ENCODE measurements around the gene IPO4. TPM values are rescaled to one million over a fixed set of nuclear protein-coding genes. Genes with fewer than 3 reads are reported as not detected.

IPO4 gene
- total and polyA plus RNA-seq, 2 of the 13 experiments (the other 11 are each of a cell fraction or from before 2014, with no cell fraction given): 39.0 to 179 TPM

DNA sequence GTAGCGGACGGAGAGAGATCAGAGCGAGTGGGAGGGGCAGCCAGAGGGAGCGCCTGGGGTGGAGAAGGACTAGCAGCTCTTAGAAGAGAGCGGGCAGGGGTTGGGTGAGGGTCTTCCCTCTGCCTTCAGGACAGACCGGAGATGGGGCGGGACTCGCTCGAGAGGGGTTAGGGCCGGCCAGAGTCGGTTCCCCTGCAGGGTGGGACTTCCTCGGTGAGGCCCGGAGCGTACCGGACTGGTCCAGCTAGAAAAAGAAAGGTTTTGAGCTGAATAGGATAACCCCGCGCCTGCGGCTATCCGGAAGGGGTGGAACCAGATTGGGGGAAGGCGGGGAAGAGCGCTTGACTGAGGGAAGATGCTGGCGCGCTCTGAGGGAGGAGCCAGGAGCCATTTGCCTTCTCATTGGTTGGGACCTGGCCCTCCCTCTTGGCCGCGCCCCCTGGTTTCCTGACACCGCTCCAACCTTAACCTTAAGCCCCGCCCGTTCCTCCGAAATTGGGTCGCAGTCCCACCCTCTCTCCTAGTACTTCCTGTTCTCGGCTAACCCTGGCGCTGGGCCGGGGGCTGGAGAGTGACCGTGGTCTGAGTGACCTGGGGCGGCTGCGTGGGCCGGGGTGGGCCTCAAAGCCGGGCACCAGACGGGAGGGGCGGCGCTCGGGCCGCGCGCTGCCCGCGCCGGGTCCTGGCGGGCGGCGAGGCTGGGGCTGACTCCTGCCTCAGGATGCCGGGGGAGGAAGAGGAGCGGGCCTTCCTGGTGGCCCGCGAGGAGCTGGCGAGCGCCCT is 41.4 kb downstream of the IPO4 start, which contains the start of gene RNF31 (continued):
- TF ChIP-seq, protein P1, sequence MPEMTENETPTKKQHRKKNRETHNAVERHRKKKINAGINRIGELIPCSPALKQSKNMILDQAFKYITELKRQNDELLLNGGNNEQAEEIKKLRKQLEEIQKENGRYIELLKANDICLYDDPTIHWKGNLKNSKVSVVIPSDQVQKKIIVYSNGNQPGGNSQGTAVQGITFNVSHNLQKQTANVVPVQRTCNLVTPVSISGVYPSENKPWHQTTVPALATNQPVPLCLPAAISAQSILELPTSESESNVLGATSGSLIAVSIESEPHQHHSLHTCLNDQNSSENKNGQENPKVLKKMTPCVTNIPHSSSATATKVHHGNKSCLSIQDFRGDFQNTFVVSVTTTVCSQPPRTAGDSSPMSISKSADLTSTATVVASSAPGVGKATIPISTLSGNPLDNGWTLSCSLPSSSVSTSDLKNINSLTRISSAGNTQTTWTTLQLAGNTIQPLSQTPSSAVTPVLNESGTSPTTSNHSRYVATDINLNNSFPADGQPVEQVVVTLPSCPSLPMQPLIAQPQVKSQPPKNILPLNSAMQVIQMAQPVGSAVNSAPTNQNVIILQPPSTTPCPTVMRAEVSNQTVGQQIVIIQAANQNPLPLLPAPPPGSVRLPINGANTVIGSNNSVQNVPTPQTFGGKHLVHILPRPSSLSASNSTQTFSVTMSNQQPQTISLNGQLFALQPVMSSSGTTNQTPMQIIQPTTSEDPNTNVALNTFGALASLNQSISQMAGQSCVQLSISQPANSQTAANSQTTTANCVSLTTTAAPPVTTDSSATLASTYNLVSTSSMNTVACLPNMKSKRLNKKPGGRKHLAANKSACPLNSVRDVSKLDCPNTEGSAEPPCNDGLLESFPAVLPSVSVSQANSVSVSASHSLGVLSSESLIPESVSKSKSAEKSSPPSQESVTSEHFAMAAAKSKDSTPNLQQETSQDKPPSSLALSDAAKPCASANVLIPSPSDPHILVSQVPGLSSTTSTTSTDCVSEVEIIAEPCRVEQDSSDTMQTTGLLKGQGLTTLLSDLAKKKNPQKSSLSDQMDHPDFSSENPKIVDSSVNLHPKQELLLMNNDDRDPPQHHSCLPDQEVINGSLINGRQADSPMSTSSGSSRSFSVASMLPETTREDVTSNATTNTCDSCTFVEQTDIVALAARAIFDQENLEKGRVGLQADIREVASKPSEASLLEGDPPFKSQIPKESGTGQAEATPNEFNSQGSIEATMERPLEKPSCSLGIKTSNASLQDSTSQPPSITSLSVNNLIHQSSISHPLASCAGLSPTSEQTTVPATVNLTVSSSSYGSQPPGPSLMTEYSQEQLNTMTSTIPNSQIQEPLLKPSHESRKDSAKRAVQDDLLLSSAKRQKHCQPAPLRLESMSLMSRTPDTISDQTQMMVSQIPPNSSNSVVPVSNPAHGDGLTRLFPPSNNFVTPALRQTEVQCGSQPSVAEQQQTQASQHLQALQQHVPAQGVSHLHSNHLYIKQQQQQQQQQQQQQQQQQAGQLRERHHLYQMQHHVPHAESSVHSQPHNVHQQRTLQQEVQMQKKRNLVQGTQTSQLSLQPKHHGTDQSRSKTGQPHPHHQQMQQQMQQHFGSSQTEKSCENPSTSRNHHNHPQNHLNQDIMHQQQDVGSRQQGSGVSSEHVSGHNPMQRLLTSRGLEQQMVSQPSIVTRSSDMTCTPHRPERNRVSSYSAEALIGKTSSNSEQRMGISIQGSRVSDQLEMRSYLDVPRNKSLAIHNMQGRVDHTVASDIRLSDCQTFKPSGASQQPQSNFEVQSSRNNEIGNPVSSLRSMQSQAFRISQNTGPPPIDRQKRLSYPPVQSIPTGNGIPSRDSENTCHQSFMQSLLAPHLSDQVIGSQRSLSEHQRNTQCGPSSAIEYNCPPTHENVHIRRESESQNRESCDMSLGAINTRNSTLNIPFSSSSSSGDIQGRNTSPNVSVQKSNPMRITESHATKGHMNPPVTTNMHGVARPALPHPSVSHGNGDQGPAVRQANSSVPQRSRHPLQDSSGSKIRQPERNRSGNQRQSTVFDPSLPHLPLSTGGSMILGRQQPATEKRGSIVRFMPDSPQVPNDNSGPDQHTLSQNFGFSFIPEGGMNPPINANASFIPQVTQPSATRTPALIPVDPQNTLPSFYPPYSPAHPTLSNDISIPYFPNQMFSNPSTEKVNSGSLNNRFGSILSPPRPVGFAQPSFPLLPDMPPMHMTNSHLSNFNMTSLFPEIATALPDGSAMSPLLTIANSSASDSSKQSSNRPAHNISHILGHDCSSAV (CRISPR knock-in tag; IDR thresholded peaks at IDR 0.05; ENCODE audit: borderline replicate concordance): no peak; the same call in 1 of the 2 replicates
- TF ChIP-seq ZNF264 (CRISPR knock-in tag; IDR thresholded peaks at IDR 0.05): no peak
- peak; percentile 98 for TF ChIP-seq ZFY (CRISPR knock-in tag; IDR thresholded peaks at IDR 0.05)
- peak; percentile 98 for TF ChIP-seq ZFX (CRISPR knock-in tag; IDR thresholded peaks at IDR 0.05; ENCODE audit: low read depth)
- TF ChIP-seq ZFP62 (CRISPR knock-in tag; IDR thresholded peaks at IDR 0.05): 0 out of 2 replicates have a peak, but pooled peaks have one; percentile 67
- TF ChIP-seq, protein P2, sequence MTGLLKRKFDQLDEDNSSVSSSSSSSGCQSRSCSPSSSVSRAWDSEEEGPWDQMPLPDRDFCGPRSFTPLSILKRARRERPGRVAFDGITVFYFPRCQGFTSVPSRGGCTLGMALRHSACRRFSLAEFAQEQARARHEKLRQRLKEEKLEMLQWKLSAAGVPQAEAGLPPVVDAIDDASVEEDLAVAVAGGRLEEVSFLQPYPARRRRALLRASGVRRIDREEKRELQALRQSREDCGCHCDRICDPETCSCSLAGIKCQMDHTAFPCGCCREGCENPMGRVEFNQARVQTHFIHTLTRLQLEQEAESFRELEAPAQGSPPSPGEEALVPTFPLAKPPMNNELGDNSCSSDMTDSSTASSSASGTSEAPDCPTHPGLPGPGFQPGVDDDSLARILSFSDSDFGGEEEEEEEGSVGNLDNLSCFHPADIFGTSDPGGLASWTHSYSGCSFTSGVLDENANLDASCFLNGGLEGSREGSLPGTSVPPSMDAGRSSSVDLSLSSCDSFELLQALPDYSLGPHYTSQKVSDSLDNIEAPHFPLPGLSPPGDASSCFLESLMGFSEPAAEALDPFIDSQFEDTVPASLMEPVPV (CRISPR knock-in tag; IDR thresholded peaks at IDR 0.05): no peak; the same call in 1 of the 2 replicates
- peak; percentile 88 for TF ChIP-seq ZNF781 (CRISPR knock-in tag; IDR thresholded peaks at IDR 0.05; ENCODE audit: borderline replicate concordance, not compliant biosample characterization)
- TF ChIP-seq MAFG (CRISPR knock-in tag; IDR thresholded peaks at IDR 0.05): no peak
- TF ChIP-seq ZBTB42 (CRISPR knock-in tag; IDR thresholded peaks at IDR 0.05): peak; percentile 83
- no peak for TF ChIP-seq ZBTB7B (CRISPR knock-in tag; IDR thresholded peaks at IDR 0.05)
- TF ChIP-seq NR2F2 (IDR thresholded peaks at IDR 0.05; ENCODE audit: borderline replicate concordance, low read depth): no peak
- no peak; the same call in 1 of the 2 replicates for TF ChIP-seq KDM1A (CRISPR knock-in tag; IDR thresholded peaks at IDR 0.05)
- TF ChIP-seq, protein P3, sequence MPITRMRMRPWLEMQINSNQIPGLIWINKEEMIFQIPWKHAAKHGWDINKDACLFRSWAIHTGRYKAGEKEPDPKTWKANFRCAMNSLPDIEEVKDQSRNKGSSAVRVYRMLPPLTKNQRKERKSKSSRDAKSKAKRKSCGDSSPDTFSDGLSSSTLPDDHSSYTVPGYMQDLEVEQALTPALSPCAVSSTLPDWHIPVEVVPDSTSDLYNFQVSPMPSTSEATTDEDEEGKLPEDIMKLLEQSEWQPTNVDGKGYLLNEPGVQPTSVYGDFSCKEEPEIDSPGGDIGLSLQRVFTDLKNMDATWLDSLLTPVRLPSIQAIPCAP (CRISPR knock-in tag; IDR thresholded peaks at IDR 0.05; ENCODE audit: low read depth): no peak
- TF ChIP-seq ZNF337 (CRISPR knock-in tag; IDR thresholded peaks at IDR 0.05; ENCODE audit: borderline replicate concordance, low read depth): no peak
- peak; percentile 56 for TF ChIP-seq NKX3-1 (CRISPR knock-in tag; IDR thresholded peaks at IDR 0.05)
- TF ChIP-seq KAT2B (IDR thresholded peaks at IDR 0.05; ENCODE audit: borderline replicate concordance, low read depth, low read length): no peak
- peak; percentile 84 for TF ChIP-seq SNAPC2 (CRISPR knock-in tag; IDR thresholded peaks at IDR 0.05)
- TF ChIP-seq ZNF251 (CRISPR knock-in tag; IDR thresholded peaks at IDR 0.05): no peak
- peak; percentile 15 for TF ChIP-seq CBX1 (IDR thresholded peaks at IDR 0.05; ENCODE audit: low read depth)
- TF ChIP-seq HNRNPL (IDR thresholded peaks at IDR 0.05; ENCODE audit: low read depth, low read length): peak; percentile 82

Measured in HepG2 (cell line).